GM12878 (cell line): Measurements from ENCODE around the gene CPLX1. TPM values are rescaled to one million over a fixed set of nuclear protein-coding genes. Genes with fewer than 3 reads are reported as not detected.

Source experiments
- ATAC-seq: fragments of 200-7000 bp; cut with Tn5 transposase; 3 replicates; pipeline ENCODE4 v1.9.1; 2020; ENCODE audit warnings: mild to moderate bottlenecking, moderate library complexity
- BruUV-seq: library from RNA; stranded (reverse); fragments of 400-500 nt; replicated peaks from 2 replicates; lab custom pipeline; 2021; lab: Mats Ljungman, UMichigan
- CTCF ChIA-PET: fragments of 300-600 bp; sonication (Branson Sonifier 250); formaldehyde crosslinking; extraction: SDS; loops from one replicate; lab custom pipeline; 2021; ENCODE audit warnings: inconsistent platforms; lab: Yijun Ruan, JAX
- POLR2A ChIA-PET: fragments of 350-600 bp; formaldehyde crosslinking; extraction: SDS; loops from one replicate; lab custom pipeline; 2021; ENCODE audit warnings: inconsistent platforms; lab: Charles Lee
- RAD21 ChIA-PET: fragments of 300-600 bp; sonication (Branson Sonifier 250); formaldehyde crosslinking; loops from one replicate; lab custom pipeline; 2023; ENCODE audit warnings: antibody characterized with exemption; ENCODE audit not compliant: unreplicated experiment; lab: Charles Lee
- SMC1A ChIA-PET: fragments of 300-600 bp; sonication (Branson Sonifier 250); formaldehyde crosslinking; loops from one replicate; lab custom pipeline; 2023; ENCODE audit not compliant: unreplicated experiment, uncharacterized antibody; lab: Charles Lee
- DNase-seq: peaks from one replicate; pipeline ENCODE4 v3.0.0-alpha.2; 2011; ENCODE audit warnings: low read depth, low spot score
- FAIRE-seq: peaks from 3 replicates; lab custom pipeline; 2011; peaks lifted over from hg19 to GRCh38; lab: Jason Lieb, UNC
- H2AFZ ChIP-seq: 2 replicates; pipeline ENCODE4 v1.6.0; 2011; ENCODE audit warnings: low read depth, low read length, control low read depth; ENCODE audit not compliant: control insufficient read depth
- H3K27ac ChIP-seq: 2 replicates; pipeline ENCODE4 v1.5.1; 2011; ENCODE audit warnings: control low read depth; ENCODE audit not compliant: control insufficient read depth, insufficient read depth
- H3K27me3 ChIP-seq, 2 experiments: replicated peaks in 1 of 2; 2 replicates each; pipeline versions ENCODE4 v1.6.0 to v1.6.1; 2011; ENCODE audit warnings: low read length in 1 of 2; ENCODE audit not compliant: control insufficient read depth in 2 of 2, insufficient read depth in 2 of 2
- H3K36me3 ChIP-seq, 2 experiments: 2 replicates each; pipeline ENCODE4 v1.5.1; 2011; ENCODE audit warnings: low read length in 1 of 2; ENCODE audit not compliant: control insufficient read depth in 2 of 2, insufficient read depth in 2 of 2
- H3K4me1 ChIP-seq: 2 replicates; pipeline ENCODE4 v1.6.1; 2011; ENCODE audit warnings: mild to moderate bottlenecking, low read length, moderate library complexity, mixed read lengths; ENCODE audit not compliant: control insufficient read depth, insufficient read depth
- H3K4me2 ChIP-seq: 2 replicates; pipeline ENCODE4 v1.6.0; 2011; ENCODE audit warnings: control low read depth; ENCODE audit not compliant: control insufficient read depth, insufficient read depth
- H3K4me3 ChIP-seq: fragments of 200-600 bp; sonication (generic); 2 replicates; pipeline ENCODE4 v1.5.1; 2016
- H3K79me2 ChIP-seq: 2 replicates; pipeline ENCODE4 v1.6.0; 2011; ENCODE audit warnings: low read length; ENCODE audit not compliant: control insufficient read depth, insufficient read depth
- H3K9ac ChIP-seq: 2 replicates; pipeline ENCODE4 v1.8.0; 2011; ENCODE audit warnings: low read length, control low read depth, mixed read lengths; ENCODE audit not compliant: control insufficient read depth, insufficient read depth
- H3K9me3 ChIP-seq: replicated peaks from 3 replicates; pipeline ENCODE4 v1.5.1; 2011; ENCODE audit warnings: mild to moderate bottlenecking, low read length; ENCODE audit not compliant: control insufficient read depth, insufficient read depth
- H4K20me1 ChIP-seq: 2 replicates; pipeline ENCODE4 v1.6.0; 2011; ENCODE audit not compliant: control insufficient read depth, insufficient read depth
- JUNB ChIP-seq: IDR thresholded peaks from 2 replicates; pipeline ENCODE4 v1.6.1; 2016; ENCODE audit warnings: antibody characterized with exemption, mild to moderate bottlenecking
- SIX5 ChIP-seq: IDR thresholded peaks from 2 replicates; pipeline ENCODE4 v1.6.1; 2011; ENCODE audit warnings: mild to moderate bottlenecking, low read depth, low read length, moderate library complexity; ENCODE audit not compliant: severe bottlenecking
- SMARCA5 ChIP-seq: fragments of 450-650 bp; IDR thresholded peaks from 2 replicates; pipeline ENCODE4 v1.6.1; 2017; ENCODE audit warnings: mild to moderate bottlenecking
- TCF12 ChIP-seq: IDR thresholded peaks from 2 replicates; pipeline ENCODE4 v1.6.1; 2011; ENCODE audit warnings: low read depth, mild to moderate bottlenecking, low read length
- WGBS: methylation state at CpG from one replicate; pipeline ENCODE4 v1.1.6; 2016; ENCODE audit warnings: low lambda C conversion rate; ENCODE audit not compliant: insufficient replicate concordance, insufficient coverage; ENCODE audit errors: missing lambda C conversion rate; 5-methylcytosine and 5-hydroxymethylcytosine counted together
- in situ Hi-C: fragments of 300-500 bp; cut with MboI; formaldehyde crosslinking; loops from 9 replicates; pipeline ENCODE4 v1.14.3; 2018; ENCODE audit warnings: mixed read lengths
- intact Hi-C: fragments of 100-400 bp; cut with micrococcal nuclease; formaldehyde crosslinking; loops from one replicate; pipeline ENCODE4 v1.14.2; 2022; ENCODE audit not compliant: unreplicated experiment
- polyA plus RNA-seq, 11 experiments: library from polyadenylated mRNA; depleted of rRNA in 4 of 11; unstranded in 6 of 11; stranded (reverse) in 5 of 11; fragments of >200 nt; fragmentation: Nextera tagmentation in 4 of 11; fragmentation: Illumina TruSeq in 1 of 11; extraction: Ambion mirVana in 4 of 11; extraction: Trizol in 1 of 11; gene quantifications; 1 replicate in 1 of 11; 2 replicates in 10 of 11; pipeline versions ENCODE4 v1.2.1 to v1.2.3, GENCODE V29; 2011 to 2016; ENCODE audit warnings: inconsistent platforms in 2 of 11, missing spikeins in 2 of 11, low read depth in 1 of 11
- total RNA-seq, 4 experiments: library from RNA; depleted of rRNA in 3 of 4; stranded (reverse); fragments of >200 nt in 3 of 4; fragmentation: Illumina TruSeq in 1 of 4; extraction: Trizol in 1 of 4; gene quantifications; 2 replicates each; pipeline versions ENCODE4 v1.2.1 to v1.2.3, GENCODE V29; 2013 to 2021
- TF ChIP-seq, protein P1 (sequence below), 3 experiments: IDR thresholded peaks in 2 of 3; conservative IDR thresholded peaks in 1 of 3; 2 replicates each; pipeline ENCODE4 v1.5.1; 2011; ENCODE audit warnings: low read depth in 3 of 3, low read length in 3 of 3, mild to moderate bottlenecking in 3 of 3, control low read depth in 2 of 3, moderate library complexity in 2 of 3, inconsistent platforms in 1 of 3, mixed read lengths in 1 of 3; ENCODE audit not compliant: control insufficient read depth in 2 of 3, insufficient read depth in 1 of 3; ENCODE audit errors: extremely low read depth in 1 of 3

Gene CPLX1
- total and polyA plus RNA-seq, 10 of the 15 experiments (the other 5 are each of a cell fraction or from before 2014, with no cell fraction given) = 0.04 to 1.2 (median 0.13) TPM; not detected in 5

- Histone ChIP-seq H3K9ac (no peak overlapping the region), H3K4me3 (no peak overlapping the region), H3K79me2 (no peaks in the 10 kb centered on the region), H3K27ac (no peak overlapping the region), H3K4me1 (no peaks in the 10 kb centered on the region), H4K20me1 (no peaks in the 10 kb centered on the region; the same call in 1 of the 2 replicates), H3K36me3 (peaks cover 13 to 22% of the 10 kb centered on the region in 2 experiments), H2AFZ (no peak overlapping the region), H3K9me3 (no peaks in the 10 kb centered on the region), H3K4me2 (no peak overlapping the region), H3K27me3 (no peaks in the 10 kb centered on the region)
- in situ Hi-C loops (no loop called here), intact Hi-C loops (no loop called here)
- 89% methylated on average over 24 of the region's 24 CpGs for WGBS
- TF ChIP-seq TCF12 (no peak), SMARCA5 (no peak), SIX5 (no peak), JUNB (no peak)
- TF ChIP-seq, protein P1, sequence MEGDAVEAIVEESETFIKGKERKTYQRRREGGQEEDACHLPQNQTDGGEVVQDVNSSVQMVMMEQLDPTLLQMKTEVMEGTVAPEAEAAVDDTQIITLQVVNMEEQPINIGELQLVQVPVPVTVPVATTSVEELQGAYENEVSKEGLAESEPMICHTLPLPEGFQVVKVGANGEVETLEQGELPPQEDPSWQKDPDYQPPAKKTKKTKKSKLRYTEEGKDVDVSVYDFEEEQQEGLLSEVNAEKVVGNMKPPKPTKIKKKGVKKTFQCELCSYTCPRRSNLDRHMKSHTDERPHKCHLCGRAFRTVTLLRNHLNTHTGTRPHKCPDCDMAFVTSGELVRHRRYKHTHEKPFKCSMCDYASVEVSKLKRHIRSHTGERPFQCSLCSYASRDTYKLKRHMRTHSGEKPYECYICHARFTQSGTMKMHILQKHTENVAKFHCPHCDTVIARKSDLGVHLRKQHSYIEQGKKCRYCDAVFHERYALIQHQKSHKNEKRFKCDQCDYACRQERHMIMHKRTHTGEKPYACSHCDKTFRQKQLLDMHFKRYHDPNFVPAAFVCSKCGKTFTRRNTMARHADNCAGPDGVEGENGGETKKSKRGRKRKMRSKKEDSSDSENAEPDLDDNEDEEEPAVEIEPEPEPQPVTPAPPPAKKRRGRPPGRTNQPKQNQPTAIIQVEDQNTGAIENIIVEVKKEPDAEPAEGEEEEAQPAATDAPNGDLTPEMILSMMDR (IDR thresholded peaks at IDR 0.05 in 2 of 3, conservative IDR thresholded peaks at IDR 0.05 in 1 of 3; ENCODE audit: control insufficient read depth in 2 of 3, extremely low read depth in 1 of 3, insufficient read depth in 1 of 3, low read depth in 3 of 3, low read length in 3 of 3) = peak; percentile 18 to 35 (median 19); a peak in 3 of 6 replicates
- no peak for FAIRE-seq
- no peak for DNase-seq
- SMC1A ChIA-PET = no interaction called here
- RAD21 ChIA-PET = no interaction called here
- no TSS peak for BruUV-seq
- CTCF ChIA-PET = no interaction called here
- ATAC-seq = peak; percentile 49; the same call in 2 of the 3 replicates
- POLR2A ChIA-PET = no interaction called here
These were observed 63.4 kb downstream of the CPLX1 start for GRCh38 chr4:762211-763190.
